Adrenal gland (tissue), 12 donors: ENCODE data around the gene CADM1. TPM values are rescaled to one million over a fixed set of nuclear protein-coding genes. Genes with fewer than 3 reads are reported as not detected.

Experiments used
- DNase-seq, 7 donors: peaks; one replicate each; pipeline ENCODE4 v3.0.0-alpha.2; 2019 to 2020
- H3K27ac ChIP-seq, 5 donors: fragments of 200-600 bp; sonication (generic) in 4 of 5; 1 replicate in 3 of 5; 2 replicates in 2 of 5; pipeline versions ENCODE4 v1.5.1 to v1.8.0; 2016 to 2020; ENCODE audit warnings: mild to moderate bottlenecking in 1 of 5
- H3K27me3 ChIP-seq: fragments of 200-600 bp; 2 replicates; pipeline ENCODE4 v1.8.0; 2021
- H3K36me3 ChIP-seq, 2 donors: fragments of 200-600 bp; replicated peaks in 1 of 2; 1 replicate in 1 of 2; 2 replicates in 1 of 2; pipeline versions ENCODE4 v1.5.1 to v1.8.0; 2018 to 2022
- H3K4me1 ChIP-seq, 2 donors: fragments of 200-600 bp; replicated peaks in 1 of 2; 1 replicate in 1 of 2; 2 replicates in 1 of 2; pipeline versions ENCODE4 v1.5.1 to v1.8.0; 2018 to 2021
- H3K4me3 ChIP-seq, 4 donors: fragments of 200-600 bp; sonication (generic) in 3 of 4; one replicate each; pipeline ENCODE4 v1.5.1; 2016 to 2018
- H3K9me3 ChIP-seq, 3 donors: fragments of 200-600 bp; sonication (generic) in 1 of 3; replicated peaks in 1 of 3; 1 replicate in 2 of 3; 2 replicates in 1 of 3; pipeline versions ENCODE4 v1.5.1 to v1.8.0; 2016 to 2021
- POLR2A ChIP-seq, 2 donors: fragments of 450-650 bp; IDR thresholded peaks; one replicate each; pipeline ENCODE4 v1.6.1; 2017; ENCODE audit warnings: antibody characterized with exemption in 2 of 2, mild to moderate bottlenecking in 2 of 2, moderate library complexity in 1 of 2
- WGBS, 4 donors: extraction: QIAGEN DNeasy Blood & Tissue Kit in 2 of 4; methylation state at CpG; one replicate each; pipeline versions ENCODE4 v1.1.5 to v1.1.7; 2013 to 2017; 5-methylcytosine and 5-hydroxymethylcytosine counted together
- intact Hi-C, 2 donors: fragments of 100-400 bp; cut with DNase I; formaldehyde crosslinking; loops; one replicate each; pipeline versions ENCODE4 v1.14.1 to v1.15.0; 2022 to 2023
- polyA plus RNA-seq, 3 donors: library from polyadenylated mRNA; stranded (reverse); fragments of 200-250 nt in 2 of 3; fragments of 350-450 nt in 1 of 3; fragmentation: Illumina TruSeq in 1 of 3; extraction: RNeasy Lipid Tissue Mini Kit (QIAGEN cat#74804) in 1 of 3; gene quantifications; one replicate each; pipeline ENCODE4 v1.2.3, GENCODE V29; 2013 to 2014
- total RNA-seq, 9 donors: library from RNA; depleted of rRNA in 4 of 9; stranded (reverse); fragments of >200 nt in 4 of 9; fragments of 120-200 nt in 1 of 9; fragmentation: NEBNext Ultra II Directional in 1 of 9; extraction: Animal tissue kit (Norgen Biotek cat#: 25700) in 1 of 9; gene quantifications; one replicate each; pipeline versions ENCODE4 v1.1.0 to v1.2.4, GENCODE V29; 2013 to 2023
- TF ChIP-seq, protein P1 (sequence below), 6 experiments: fragments of 450-650 bp in 4 of 6; fragments of 200-600 bp in 2 of 6; sonication (generic) in 1 of 6; IDR thresholded peaks; 1 replicate in 5 of 6; 2 replicates in 1 of 6; pipeline versions ENCODE4 v1.5.1 to v1.8.0; 2016 to 2021; ENCODE audit warnings: antibody characterized with exemption in 6 of 6, mild to moderate bottlenecking in 2 of 6, moderate library complexity in 1 of 6
- donor health status: healthy with polysubstance abuse.
- donor health status: Bipolar disorder and iron deficiency.
- donor health status: DM: yes; HTN: yes; CAD: no.
- donor health status: DM: no; HTN: no; CAD: no.
- donor health status: DM: no; HTN: no; CAD: no.
- donor health status: DM: yes; HTN: yes; CAD: no.

Gene CADM1
- total and polyA plus RNA-seq, 12 donors: 21.6 to 256 (median 39.8) TPM

GRCh38 chr11:115132436-115133228, 371.6 kb downstream of the CADM1 start:
- no peaks in the 10 kb centered on the region for H3K4me1 ChIP-seq
- H3K27me3 ChIP-seq: peaks cover 2% of the 10 kb centered on the region
- intact Hi-C loops: loop anchor here in 1 of 2 donors (5.0 kb wide), 1 partner anchor 175 kb away; no protein-coding TSS in a partner anchor
- no peak overlapping the region for H3K27ac ChIP-seq
- WGBS, 4 donors: 58 to 74% (median 66%) methylated on average over 6 to 7 of the region's 7 CpGs
- H3K36me3 ChIP-seq: no peaks in the 10 kb centered on the region
- DNase-seq: peak in 5 of 7 donors; percentile 22 to 54 (median 32)
- no peaks in the 10 kb centered on the region for H3K9me3 ChIP-seq
- no peak overlapping the region for H3K4me3 ChIP-seq
- TF ChIP-seq POLR2A (IDR thresholded peaks at IDR 0.05): no peak
- TF ChIP-seq, protein P1, sequence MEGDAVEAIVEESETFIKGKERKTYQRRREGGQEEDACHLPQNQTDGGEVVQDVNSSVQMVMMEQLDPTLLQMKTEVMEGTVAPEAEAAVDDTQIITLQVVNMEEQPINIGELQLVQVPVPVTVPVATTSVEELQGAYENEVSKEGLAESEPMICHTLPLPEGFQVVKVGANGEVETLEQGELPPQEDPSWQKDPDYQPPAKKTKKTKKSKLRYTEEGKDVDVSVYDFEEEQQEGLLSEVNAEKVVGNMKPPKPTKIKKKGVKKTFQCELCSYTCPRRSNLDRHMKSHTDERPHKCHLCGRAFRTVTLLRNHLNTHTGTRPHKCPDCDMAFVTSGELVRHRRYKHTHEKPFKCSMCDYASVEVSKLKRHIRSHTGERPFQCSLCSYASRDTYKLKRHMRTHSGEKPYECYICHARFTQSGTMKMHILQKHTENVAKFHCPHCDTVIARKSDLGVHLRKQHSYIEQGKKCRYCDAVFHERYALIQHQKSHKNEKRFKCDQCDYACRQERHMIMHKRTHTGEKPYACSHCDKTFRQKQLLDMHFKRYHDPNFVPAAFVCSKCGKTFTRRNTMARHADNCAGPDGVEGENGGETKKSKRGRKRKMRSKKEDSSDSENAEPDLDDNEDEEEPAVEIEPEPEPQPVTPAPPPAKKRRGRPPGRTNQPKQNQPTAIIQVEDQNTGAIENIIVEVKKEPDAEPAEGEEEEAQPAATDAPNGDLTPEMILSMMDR (IDR thresholded peaks at IDR 0.05): peak in 3 of 6 experiments; percentile 25 to 40 (median 40)

GRCh38 chr11:115129473-115130289, 374.5 kb downstream of the CADM1 start:
- Histone ChIP-seq H3K36me3 (no peaks in the 10 kb centered on the region), H3K9me3 (no peaks in the 10 kb centered on the region), H3K27ac (no peak overlapping the region), H3K4me1 (no peaks in the 10 kb centered on the region), H3K27me3 (peaks cover 2% of the 10 kb centered on the region), H3K4me3 (no peak overlapping the region)
- DNase-seq: peak in 1 of 7 donors; percentile 56
- intact Hi-C loops: loop anchor here in 1 of 2 donors (5.0 kb wide), 1 partner anchor 172 kb away; no protein-coding TSS in a partner anchor
- TF ChIP-seq, protein P1 (IDR thresholded peaks at IDR 0.05): no peak
- TF ChIP-seq POLR2A (IDR thresholded peaks at IDR 0.05): no peak
- WGBS, 4 donors: 58 to 61% (median 59%) methylated on average over 13 to 14 of the region's 14 CpGs

GRCh38 chr11:115128226-115128625, 376.0 kb downstream of the CADM1 start:
- TF ChIP-seq, protein P1 (IDR thresholded peaks at IDR 0.05): no peak
- TF ChIP-seq POLR2A (IDR thresholded peaks at IDR 0.05): no peak
- H3K4me1 ChIP-seq: no peaks in the 10 kb centered on the region
- peaks cover 2% of the 10 kb centered on the region for H3K27me3 ChIP-seq
- H3K36me3 ChIP-seq: no peaks in the 10 kb centered on the region
- DNase-seq: no peak
- 86 to 93% (median 91%) methylated on average over 4 of the region's 4 CpGs for WGBS, 4 donors
- no peaks in the 10 kb centered on the region for H3K9me3 ChIP-seq
- H3K4me3 ChIP-seq: no peak overlapping the region
- no peak overlapping the region for H3K27ac ChIP-seq
- intact Hi-C loops: no loop called here

DNA sequence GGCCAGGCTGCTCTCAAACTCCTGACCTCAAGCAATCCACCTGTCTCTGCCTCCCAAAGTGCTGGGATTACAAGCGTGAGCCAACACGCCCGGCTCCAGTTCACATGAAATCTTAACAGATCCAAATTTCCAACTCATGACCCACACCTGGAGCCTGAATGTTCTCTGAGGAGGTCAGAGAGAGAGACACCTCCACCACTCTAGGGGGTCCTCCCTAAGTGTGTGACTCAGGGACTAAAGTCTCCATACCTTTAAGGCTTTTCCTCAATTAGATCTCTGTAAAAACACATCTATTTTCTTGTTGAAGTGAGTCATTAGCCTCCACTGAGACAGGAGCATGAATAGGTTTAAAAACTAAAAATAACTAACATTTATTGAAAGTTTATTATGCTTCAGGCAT, 376.4 kb downstream of the CADM1 start:
- Histone ChIP-seq H3K4me1 (no peaks in the 10 kb centered on the region), H3K27ac (no peak overlapping the region), H3K4me3 (no peak overlapping the region), H3K36me3 (no peaks in the 10 kb centered on the region), H3K27me3 (peaks cover 2% of the 10 kb centered on the region), H3K9me3 (no peaks in the 10 kb centered on the region)
- TF ChIP-seq, protein P1 (IDR thresholded peaks at IDR 0.05): no peak
- TF ChIP-seq POLR2A (IDR thresholded peaks at IDR 0.05): no peak
- 79 to 96% (median 89%) methylated on average over 3 of the region's 3 CpGs for WGBS, 4 donors
- intact Hi-C loops: no loop called here
- no peak for DNase-seq
